ENCODE results near the gene DEFB113. TPM values are rescaled to one million over a fixed set of nuclear protein-coding genes. Genes with fewer than 3 reads are reported as not detected.

The DEFB113 gene
- total RNA-seq, 1 donor from 2014 or later = not detected

- intact Hi-C loops (cut with micrococcal nuclease) = no loop called here
- DNase-seq = no peak
- H3K4me3 Mint-ChIP-seq = no peak overlapping the region
- no peaks in the 10 kb centered on the region for H3K4me1 Mint-ChIP-seq
- no peak overlapping the region for H3K27ac Mint-ChIP-seq
- no peaks in the 10 kb centered on the region for H3K27me3 Mint-ChIP-seq
- H3K9me3 Mint-ChIP-seq = no peaks in the 10 kb centered on the region
- H3K36me3 Mint-ChIP-seq (ENCODE audit: low read depth) = no peaks in the 10 kb centered on the region
Observed at GRCh38 chr6:49919935-49920644, 49.3 kb downstream of the DEFB113 start.

GRCh38 chr6:49919261-49919660, 50.2 kb downstream of the DEFB113 start:
- DNase-seq = no peak
- Mint-ChIP-seq H3K27ac (no peak overlapping the region), H3K27me3 (no peaks in the 10 kb centered on the region), H3K9me3 (no peaks in the 10 kb centered on the region), H3K36me3 (ENCODE audit: low read depth) (no peaks in the 10 kb centered on the region), H3K4me3 (no peak overlapping the region), H3K4me1 (no peaks in the 10 kb centered on the region)
- intact Hi-C loops (cut with micrococcal nuclease) = no loop called here

GRCh38 chr6:49918787-49919186, 50.6 kb downstream of the DEFB113 start:
- Mint-ChIP-seq H3K27me3 (no peaks in the 10 kb centered on the region), H3K4me3 (no peak overlapping the region), H3K36me3 (ENCODE audit: low read depth) (no peaks in the 10 kb centered on the region), H3K4me1 (no peaks in the 10 kb centered on the region), H3K27ac (no peak overlapping the region), H3K9me3 (no peaks in the 10 kb centered on the region)
- no peak for DNase-seq
- intact Hi-C loops (cut with micrococcal nuclease) = no loop called here

Other genes with a start within 250 kb of the DEFB113 start
- gene CRISP3, start 225.2 kb downstream of the DEFB113 start, total RNA-seq = not detected in 2 replicates
- not detected in 2 replicates for gene PGK2, start 182.3 kb downstream of the DEFB113 start, total RNA-seq
- gene CRISP1, start 103.1 kb downstream of the DEFB113 start, total RNA-seq = not detected in 2 replicates
- not detected in 2 replicates for gene DEFB114, start 5.5 kb downstream of the DEFB113 start, total RNA-seq
- gene DEFB110, start 52.4 kb upstream of the DEFB113 start, total RNA-seq = not detected in 2 replicates
- not detected in 2 replicates for gene DEFB112, start 80.3 kb upstream of the DEFB113 start, total RNA-seq